HepG2 (cell line): ENCODE measurements around the gene NME9. TPM values are rescaled to one million over a fixed set of nuclear protein-coding genes. Genes with fewer than 3 reads are reported as not detected.

Experiments used
- ATAC-seq: fragments of 200-7000 bp; cut with Tn5 transposase; 3 replicates; pipeline ENCODE4 v1.9.1; 2020; ENCODE audit warnings: mild to moderate bottlenecking, moderate library complexity
- BruUV-seq: library from RNA; stranded (reverse); fragments of 400-500 nt; replicated peaks from 2 replicates; lab custom pipeline; 2021; lab: Mats Ljungman, UMichigan
- CTCF ChIA-PET: fragments of 300-600 bp; formaldehyde crosslinking; extraction: SDS; loops from one replicate; lab custom pipeline; 2021; ENCODE audit warnings: low total read pairs, inconsistent platforms, low intra/inter-chr PET ratio; lab: Yijun Ruan, JAX
- POLR2A ChIA-PET: fragments of 350-600 bp; sonication (Branson Sonifier 250); formaldehyde crosslinking; loops from one replicate; lab custom pipeline; 2020; ENCODE audit warnings: antibody characterized with exemption, inconsistent platforms; lab: Yijun Ruan, JAX
- DNase-seq: peaks from one replicate; pipeline ENCODE4 v3.0.0-alpha.2; 2015; ENCODE audit warnings: low spot score
- FAIRE-seq: peaks from 3 replicates; lab custom pipeline; 2011; peaks lifted over from hg19 to GRCh38; lab: Jason Lieb, UNC
- H2AFZ ChIP-seq: one replicate; pipeline ENCODE4 v1.6.1; 2011; ENCODE audit warnings: low read length, inconsistent platforms
- H3K27ac ChIP-seq: fragments of 300-600 bp; 3 replicates; pipeline ENCODE4 v1.8.0; 2011; ENCODE audit warnings: mixed run types, mild to moderate bottlenecking, mixed read lengths, low read length, inconsistent platforms; ENCODE audit not compliant: insufficient read depth; ENCODE audit errors: extremely low read length
- H3K27me3 ChIP-seq, 2 experiments: fragments of 200-600 bp in 1 of 2; 2 replicates in 1 of 2; 3 replicates in 1 of 2; pipeline versions ENCODE4 v1.6.0 to v1.8.0; 2011; ENCODE audit warnings: low read length in 2 of 2, mild to moderate bottlenecking in 2 of 2, moderate library complexity in 2 of 2, inconsistent platforms in 1 of 2; ENCODE audit not compliant: insufficient read depth in 2 of 2, control insufficient read depth in 1 of 2
- H3K36me3 ChIP-seq, 2 experiments: fragments of 200-600 bp in 1 of 2; replicated peaks in 1 of 2; 2 replicates in 1 of 2; 3 replicates in 1 of 2; pipeline versions ENCODE4 v1.5.1 to v1.8.0; 2011; ENCODE audit warnings: low read length in 2 of 2, inconsistent platforms in 1 of 2; ENCODE audit not compliant: insufficient read depth in 2 of 2, control insufficient read depth in 1 of 2
- H3K4me1 ChIP-seq: 2 replicates; pipeline ENCODE4 v1.5.1; 2012; ENCODE audit warnings: low read length, inconsistent platforms; ENCODE audit not compliant: insufficient read depth
- H3K4me2 ChIP-seq: 2 replicates; pipeline ENCODE4 v1.6.0; 2011; ENCODE audit warnings: low read depth, low read length, inconsistent platforms
- H3K4me3 ChIP-seq, 3 experiments: fragments of 200-600 bp in 1 of 3; sonication (generic), shearing (Covaris generic) in 1 of 3; replicated peaks in 1 of 3; 2 replicates each; pipeline ENCODE4 v1.5.1; 2011 to 2016; ENCODE audit warnings: low read length in 3 of 3, inconsistent platforms in 2 of 3, low read depth in 2 of 3, mild to moderate bottlenecking in 2 of 3, control low read depth in 1 of 3, mixed read lengths in 1 of 3; ENCODE audit not compliant: insufficient read depth in 1 of 3
- H3K79me2 ChIP-seq: one replicate; pipeline ENCODE4 v1.6.1; 2011; ENCODE audit warnings: low read length, inconsistent platforms; ENCODE audit not compliant: insufficient read depth
- H3K9ac ChIP-seq: 2 replicates; pipeline ENCODE4 v1.6.0; 2011; ENCODE audit warnings: mild to moderate bottlenecking, low read depth, low read length, inconsistent platforms; ENCODE audit not compliant: insufficient read depth
- H3K9me3 ChIP-seq: 2 replicates; pipeline ENCODE4 v1.5.1; 2012; ENCODE audit warnings: mild to moderate bottlenecking, low read length
- H4K20me1 ChIP-seq: 2 replicates; pipeline ENCODE4 v1.6.0; 2011; ENCODE audit warnings: inconsistent platforms, mild to moderate bottlenecking, low read length, moderate library complexity; ENCODE audit not compliant: insufficient read depth
- CBFB ChIP-seq: sonication (generic); formaldehyde crosslinking; IDR thresholded peaks from 2 replicates; pipeline ENCODE4 v1.4.0; 2020; ENCODE audit warnings: missing genetic modification reagents
- DNMT1 ChIP-seq: sonication (generic); formaldehyde crosslinking; IDR thresholded peaks from 2 replicates; pipeline ENCODE4 v1.5.1; 2020; ENCODE audit warnings: mild to moderate bottlenecking, missing genetic modification reagents
- ELF3 ChIP-seq: IDR thresholded peaks from 2 replicates; pipeline ENCODE4 v1.6.1; 2016; ENCODE audit warnings: missing genetic modification reagents, missing compliant biosample characterization
- GATAD1 ChIP-seq: IDR thresholded peaks from 2 replicates; pipeline ENCODE4 v1.6.1; 2016; ENCODE audit warnings: missing genetic modification reagents, missing compliant biosample characterization
- HMG20A ChIP-seq: IDR thresholded peaks from 2 replicates; pipeline ENCODE4 v1.6.1; 2016; ENCODE audit warnings: borderline replicate concordance
- JDP2 ChIP-seq: sonication (generic); formaldehyde crosslinking; IDR thresholded peaks from 2 replicates; pipeline ENCODE4 v1.8.1; 2022; ENCODE audit warnings: missing genetic modification reagents, borderline replicate concordance
- MED1 ChIP-seq: sonication (generic); formaldehyde crosslinking; IDR thresholded peaks from 2 replicates; pipeline ENCODE4 v1.4.0; 2020; ENCODE audit warnings: missing genetic modification reagents
- RBFOX2 ChIP-seq: fragments of 200-400 bp; formaldehyde crosslinking; IDR thresholded peaks from 2 replicates; pipeline ENCODE4 v1.6.1; 2017; ENCODE audit warnings: low read depth, mild to moderate bottlenecking, low read length
- TGIF2 ChIP-seq: IDR thresholded peaks from 2 replicates; pipeline ENCODE4 v1.6.1; 2016; ENCODE audit warnings: control low read depth, missing compliant biosample characterization
- ZNF446 ChIP-seq: sonication (generic); formaldehyde crosslinking; IDR thresholded peaks from 2 replicates; pipeline ENCODE4 v1.5.0; 2020; ENCODE audit warnings: mild to moderate bottlenecking, missing genetic modification reagents
- ZNF558 ChIP-seq: sonication (generic); formaldehyde crosslinking; IDR thresholded peaks from 2 replicates; pipeline ENCODE4 v1.9.0; 2022; ENCODE audit warnings: mild to moderate bottlenecking, missing genetic modification reagents, borderline replicate concordance
- ZSCAN12 ChIP-seq: sonication (generic); formaldehyde crosslinking; IDR thresholded peaks from 2 replicates; pipeline ENCODE4 v1.9.0; 2021; ENCODE audit warnings: mild to moderate bottlenecking, missing genetic modification reagents
- WGBS: methylation state at CpG from one replicate; pipeline ENCODE4 v1.1.6; 2017; ENCODE audit warnings: low lambda C conversion rate; 5-methylcytosine and 5-hydroxymethylcytosine counted together
- in situ Hi-C: cut with HindIII; loops from 2 replicates; pipeline ENCODE4 v1.10.0; 2017; ENCODE audit warnings: low pct_unique_long_range_greater_than_20kb; ENCODE audit not compliant: extremely low pct_ligation_motif_present
- intact Hi-C: fragments of 100-400 bp; cut with micrococcal nuclease; formaldehyde crosslinking; loops from one replicate; pipeline ENCODE4 v1.10.0; 2022; ENCODE audit not compliant: unreplicated experiment
- polyA plus RNA-seq, 8 experiments: library from polyadenylated mRNA; depleted of rRNA in 3 of 8; stranded (reverse) in 7 of 8; unstranded in 1 of 8; fragments of >200 nt; fragmentation: Illumina TruSeq in 4 of 8; extraction: Trizol in 4 of 8; gene quantifications; 2 replicates each; pipeline versions ENCODE4 v1.2.1 to v1.2.3, GENCODE V29; 2011 to 2016; ENCODE audit warnings: low read depth in 4 of 8, missing spikeins in 1 of 8, mixed read lengths in 1 of 8; ENCODE audit not compliant: insufficient read depth in 1 of 8
- total RNA-seq, 5 experiments: library from RNA; depleted of rRNA; stranded (reverse); fragments of >200 nt; fragmentation: Illumina TruSeq; extraction: Trizol; gene quantifications; 2 replicates each; pipeline ENCODE4 v1.2.3, GENCODE V29; 2016; ENCODE audit warnings: low read depth in 1 of 5
- TF ChIP-seq, protein P1 (sequence below): sonication (generic); formaldehyde crosslinking; IDR thresholded peaks from 2 replicates; pipeline ENCODE4 v1.5.0; 2020; ENCODE audit warnings: mild to moderate bottlenecking, missing genetic modification reagents
- TF ChIP-seq, protein P2 (sequence below): sonication (generic); formaldehyde crosslinking; IDR thresholded peaks from 2 replicates; pipeline ENCODE4 v1.9.0; 2021; ENCODE audit warnings: missing genetic modification reagents, borderline replicate concordance
- TF ChIP-seq, protein P3 (sequence below): sonication (generic); formaldehyde crosslinking; IDR thresholded peaks from 2 replicates; pipeline ENCODE4 v1.5.0; 2020; ENCODE audit warnings: mild to moderate bottlenecking, missing genetic modification reagents

Gene NME9
- total and polyA plus RNA-seq, 2 of the 13 experiments (the other 11 are each of a cell fraction or from before 2014, with no cell fraction given): not detected

DNA sequence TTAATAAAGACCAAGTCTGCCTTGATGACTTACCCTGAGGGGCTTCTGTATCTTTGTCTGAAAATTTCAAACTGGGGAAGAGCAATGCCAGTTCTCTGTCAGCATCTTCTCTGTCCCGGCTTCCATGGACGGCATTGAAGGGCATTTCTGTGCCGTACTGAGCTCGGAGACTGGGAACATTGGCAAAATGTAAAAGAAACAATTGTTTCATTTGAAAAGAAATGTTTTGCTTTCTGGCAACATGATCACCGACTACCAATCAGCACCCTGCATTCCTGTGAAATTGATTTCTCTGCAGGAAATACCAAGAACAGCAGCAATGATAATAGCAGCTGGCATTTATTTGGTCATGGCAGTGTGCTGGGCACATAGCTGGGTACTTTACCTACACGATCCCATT lies 26.2 kb downstream of the NME9 start:
- Histone ChIP-seq H3K9ac (no peak overlapping the region), H3K27ac (no peak overlapping the region), H3K27me3 (no peaks in the 10 kb centered on the region), H3K4me2 (no peak overlapping the region), H3K4me3 (no peak overlapping the region), H2AFZ (no peak overlapping the region), H3K9me3 (peaks cover 10% of the 10 kb centered on the region; the same call in 1 of the 2 replicates), H4K20me1 (no peaks in the 10 kb centered on the region), H3K36me3 (no peaks in the 10 kb centered on the region), H3K4me1 (no peaks in the 10 kb centered on the region), H3K79me2 (no peaks in the 10 kb centered on the region)
- ATAC-seq (no peak), FAIRE-seq (no peak), DNase-seq (no peak)
- CTCF ChIA-PET: no interaction called here
- WGBS: 57% methylated on average over 6 of the region's 6 CpGs
- intact Hi-C loops (no loop called here), in situ Hi-C loops (no loop called here)
- TF ChIP-seq JDP2 (CRISPR knock-in tag): no peak
- TF ChIP-seq, protein P1, sequence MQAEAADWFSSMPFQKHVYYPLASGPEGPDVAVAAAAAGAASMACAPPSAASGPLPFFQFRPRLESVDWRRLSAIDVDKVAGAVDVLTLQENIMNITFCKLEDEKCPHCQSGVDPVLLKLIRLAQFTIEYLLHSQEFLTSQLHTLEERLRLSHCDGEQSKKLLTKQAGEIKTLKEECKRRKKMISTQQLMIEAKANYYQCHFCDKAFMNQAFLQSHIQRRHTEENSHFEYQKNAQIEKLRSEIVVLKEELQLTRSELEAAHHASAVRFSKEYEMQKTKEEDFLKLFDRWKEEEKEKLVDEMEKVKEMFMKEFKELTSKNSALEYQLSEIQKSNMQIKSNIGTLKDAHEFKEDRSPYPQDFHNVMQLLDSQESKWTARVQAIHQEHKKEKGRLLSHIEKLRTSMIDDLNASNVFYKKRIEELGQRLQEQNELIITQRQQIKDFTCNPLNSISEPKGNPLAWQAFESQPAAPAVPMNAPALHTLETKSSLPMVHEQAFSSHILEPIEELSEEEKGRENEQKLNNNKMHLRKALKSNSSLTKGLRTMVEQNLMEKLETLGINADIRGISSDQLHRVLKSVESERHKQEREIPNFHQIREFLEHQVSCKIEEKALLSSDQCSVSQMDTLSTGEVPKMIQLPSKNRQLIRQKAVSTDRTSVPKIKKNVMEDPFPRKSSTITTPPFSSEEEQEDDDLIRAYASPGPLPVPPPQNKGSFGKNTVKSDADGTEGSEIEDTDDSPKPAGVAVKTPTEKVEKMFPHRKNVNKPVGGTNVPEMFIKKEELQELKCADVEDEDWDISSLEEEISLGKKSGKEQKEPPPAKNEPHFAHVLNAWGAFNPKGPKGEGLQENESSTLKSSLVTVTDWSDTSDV (CRISPR knock-in tag): no peak
- no peak for TF ChIP-seq TGIF2
- no peak for TF ChIP-seq GATAD1 (CRISPR knock-in tag)
- TF ChIP-seq ZNF558: no peak
- no peak for TF ChIP-seq CBFB (CRISPR knock-in tag)
- TF ChIP-seq RBFOX2: no peak
- no peak for TF ChIP-seq MED1
- TF ChIP-seq ZNF446: no peak
- TF ChIP-seq ELF3 (CRISPR knock-in tag): no peak
- TF ChIP-seq, protein P2, sequence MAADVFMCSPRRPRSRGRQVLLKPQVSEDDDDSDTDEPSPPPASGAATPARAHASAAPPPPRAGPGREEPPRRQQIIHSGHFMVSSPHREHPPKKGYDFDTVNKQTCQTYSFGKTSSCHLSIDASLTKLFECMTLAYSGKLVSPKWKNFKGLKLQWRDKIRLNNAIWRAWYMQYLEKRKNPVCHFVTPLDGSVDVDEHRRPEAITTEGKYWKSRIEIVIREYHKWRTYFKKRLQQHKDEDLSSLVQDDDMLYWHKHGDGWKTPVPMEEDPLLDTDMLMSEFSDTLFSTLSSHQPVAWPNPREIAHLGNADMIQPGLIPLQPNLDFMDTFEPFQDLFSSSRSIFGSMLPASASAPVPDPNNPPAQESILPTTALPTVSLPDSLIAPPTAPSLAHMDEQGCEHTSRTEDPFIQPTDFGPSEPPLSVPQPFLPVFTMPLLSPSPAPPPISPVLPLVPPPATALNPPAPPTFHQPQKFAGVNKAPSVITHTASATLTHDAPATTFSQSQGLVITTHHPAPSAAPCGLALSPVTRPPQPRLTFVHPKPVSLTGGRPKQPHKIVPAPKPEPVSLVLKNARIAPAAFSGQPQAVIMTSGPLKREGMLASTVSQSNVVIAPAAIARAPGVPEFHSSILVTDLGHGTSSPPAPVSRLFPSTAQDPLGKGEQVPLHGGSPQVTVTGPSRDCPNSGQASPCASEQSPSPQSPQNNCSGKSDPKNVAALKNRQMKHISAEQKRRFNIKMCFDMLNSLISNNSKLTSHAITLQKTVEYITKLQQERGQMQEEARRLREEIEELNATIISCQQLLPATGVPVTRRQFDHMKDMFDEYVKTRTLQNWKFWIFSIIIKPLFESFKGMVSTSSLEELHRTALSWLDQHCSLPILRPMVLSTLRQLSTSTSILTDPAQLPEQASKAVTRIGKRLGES: no peak
- no peak for TF ChIP-seq DNMT1 (CRISPR knock-in tag)
- TF ChIP-seq, protein P3, sequence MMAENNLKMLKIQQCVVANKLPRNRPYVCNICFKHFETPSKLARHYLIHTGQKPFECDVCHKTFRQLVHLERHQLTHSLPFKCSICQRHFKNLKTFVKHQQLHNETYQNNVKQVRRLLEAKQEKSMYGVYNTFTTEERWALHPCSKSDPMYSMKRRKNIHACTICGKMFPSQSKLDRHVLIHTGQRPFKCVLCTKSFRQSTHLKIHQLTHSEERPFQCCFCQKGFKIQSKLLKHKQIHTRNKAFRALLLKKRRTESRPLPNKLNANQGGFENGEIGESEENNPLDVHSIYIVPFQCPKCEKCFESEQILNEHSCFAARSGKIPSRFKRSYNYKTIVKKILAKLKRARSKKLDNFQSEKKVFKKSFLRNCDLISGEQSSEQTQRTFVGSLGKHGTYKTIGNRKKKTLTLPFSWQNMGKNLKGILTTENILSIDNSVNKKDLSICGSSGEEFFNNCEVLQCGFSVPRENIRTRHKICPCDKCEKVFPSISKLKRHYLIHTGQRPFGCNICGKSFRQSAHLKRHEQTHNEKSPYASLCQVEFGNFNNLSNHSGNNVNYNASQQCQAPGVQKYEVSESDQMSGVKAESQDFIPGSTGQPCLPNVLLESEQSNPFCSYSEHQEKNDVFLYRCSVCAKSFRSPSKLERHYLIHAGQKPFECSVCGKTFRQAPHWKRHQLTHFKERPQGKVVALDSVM (CRISPR knock-in tag): no peak
- no peak for TF ChIP-seq ZSCAN12 (CRISPR knock-in tag)
- no peak for TF ChIP-seq HMG20A (CRISPR knock-in tag)
- POLR2A ChIA-PET: no interaction called here
- no TSS peak for BruUV-seq
